ENCODE data around the gene OR2H2.

Gene OR2H2

GRCh38 chr6:29589423-29590048 is 4.6 kb downstream of the OR2H2 start:
- DNase-seq (ENCODE audit: extremely low spot score), result peak; percentile 58
- TF ChIP-seq CTCF (IDR thresholded peaks at IDR 0.05; ENCODE audit: control extremely low read depth, extremely low read depth, low read depth, missing control alignments), result peak; percentile 88
- CTCF ChIA-PET, result interaction anchor here (0.6 to 4.6 kb wide), 16 partner anchors 8 to 904 kb away, joined by 3 to 30 read pairs (median 4); partner anchors contain the start of genes OR12D3 and UBD
- POLR2A ChIA-PET, result no interaction called here

GRCh38 chr6:29590218-29590808 is 5.4 kb downstream of the OR2H2 start:
- POLR2A ChIA-PET, result no interaction called here
- TF ChIP-seq CTCF (IDR thresholded peaks at IDR 0.05; ENCODE audit: control extremely low read depth, extremely low read depth, low read depth, missing control alignments), result no peak
- DNase-seq (ENCODE audit: extremely low spot score), result no peak
- CTCF ChIA-PET, result interaction anchor here (0.6 to 4.6 kb wide), 11 partner anchors 8 to 905 kb away, joined by 3 to 30 read pairs (median 6); partner anchors contain the start of genes OR12D3 and UBD

- TF ChIP-seq CTCF (IDR thresholded peaks at IDR 0.05; ENCODE audit: control extremely low read depth, extremely low read depth, low read depth, missing control alignments), result no peak
- ChIA-PET CTCF (interaction anchor here (1.3 to 1.5 kb wide), 2 partner anchors 98 to 216 kb away, joined by 3 read pairs; partner anchors contain the start of gene OR12D3), POLR2A (no interaction called here)
- DNase-seq (ENCODE audit: extremely low spot score), result no peak
These were observed 6.8 kb downstream of the OR2H2 start for GRCh38 chr6:29591677-29592076.

- ChIA-PET CTCF (interaction anchor here (1.5 kb wide), 2 partner anchors 9 to 218 kb away, joined by 3 to 6 read pairs; partner anchors contain the start of genes OR12D3 and OR2H2), POLR2A (no interaction called here)
- no peak for DNase-seq (ENCODE audit: extremely low spot score)
- no peak for TF ChIP-seq CTCF (IDR thresholded peaks at IDR 0.05; ENCODE audit: control extremely low read depth, extremely low read depth, low read depth, missing control alignments)
These were observed 8.4 kb downstream of the OR2H2 start for GRCh38 chr6:29593199-29593855.

GRCh38 chr6:29596381-29596900 is 11.5 kb downstream of the OR2H2 start:
- no peak for TF ChIP-seq CTCF (IDR thresholded peaks at IDR 0.05; ENCODE audit: control extremely low read depth, extremely low read depth, low read depth, missing control alignments)
- POLR2A ChIA-PET, result no interaction called here
- DNase-seq (ENCODE audit: extremely low spot score), result no peak
- CTCF ChIA-PET, result interaction anchor here (2.1 to 2.9 kb wide), 2 partner anchors 7 to 58 kb away, joined by 9 to 20 read pairs; no protein-coding TSS in a partner anchor

GRCh38 chr6:29597184-29597583 is 12.3 kb downstream of the OR2H2 start:
- POLR2A ChIA-PET, result no interaction called here
- no peak for DNase-seq (ENCODE audit: extremely low spot score)
- CTCF ChIA-PET, result interaction anchor here (2.1 to 2.9 kb wide), 2 partner anchors 8 to 57 kb away, joined by 9 to 20 read pairs; no protein-coding TSS in a partner anchor

More at GRCh38 chr6:29597184-29597583, 12.3 kb downstream of the OR2H2 start:
- TF ChIP-seq CTCF (IDR thresholded peaks at IDR 0.05; ENCODE audit: control extremely low read depth, extremely low read depth, low read depth, missing control alignments), result no peak
